Left ventricle myocardium inferior (tissue), 1 donor: ENCODE measurements around the gene TNS2. TPM values are rescaled to one million over a fixed set of nuclear protein-coding genes. Genes with fewer than 3 reads are reported as not detected.

ENCODE experiments used
- DNase-seq: peaks from one replicate; pipeline ENCODE4 v3.0.0-alpha.2; 2020
- H3K27ac ChIP-seq: fragments of 200-600 bp; replicated peaks from 2 replicates; pipeline ENCODE4 v1.8.0; 2021
- H3K27me3 ChIP-seq: fragments of 200-600 bp; 2 replicates; pipeline ENCODE4 v1.8.0; 2021; ENCODE audit warnings: low read depth
- H3K36me3 ChIP-seq: fragments of 200-600 bp; 2 replicates; pipeline ENCODE4 v1.8.0; 2021
- H3K4me1 ChIP-seq: fragments of 200-600 bp; 2 replicates; pipeline ENCODE4 v1.8.0; 2021
- H3K4me3 ChIP-seq: fragments of 200-600 bp; 2 replicates; pipeline ENCODE4 v1.8.0; 2021; ENCODE audit warnings: mild to moderate bottlenecking, moderate library complexity
- H3K9me3 ChIP-seq: fragments of 200-600 bp; replicated peaks from 2 replicates; pipeline ENCODE4 v1.8.0; 2021
- CTCF ChIP-seq: fragments of 200-600 bp; IDR thresholded peaks from 2 replicates; pipeline ENCODE4 v1.8.0; 2021; ENCODE audit warnings: antibody characterized with exemption, mild to moderate bottlenecking, borderline replicate concordance
- intact Hi-C: fragments of 100-400 bp; cut with micrococcal nuclease; formaldehyde crosslinking; loops from one replicate; pipeline ENCODE4 v1.11.0; 2022
- total RNA-seq: library from RNA; stranded (reverse); fragmentation: NEBNext Ultra II Directional; extraction: Animal tissue kit (Norgen Biotek cat#: 25700); gene quantifications from one replicate; pipeline ENCODE4 v1.2.1, GENCODE V29; 2021
- donor health status: DM: no; HTN: yes; CAD: no; lungs with severe emphysema.

Gene TNS2
- total RNA-seq, 1 donor from 2014 or later: 109 TPM

GRCh38 chr12:53061404-53062010, 11.6 kb downstream of the TNS2 start:
- DNase-seq: no peak
- intact Hi-C loops: no loop called here
- peaks cover 99% of the 10 kb centered on the region for H3K4me1 ChIP-seq
- H3K9me3 ChIP-seq: no peaks in the 10 kb centered on the region
- peak overlapping the region; percentile 100 for H3K27ac ChIP-seq
- no peak for TF ChIP-seq CTCF
- H3K27me3 ChIP-seq: no peaks in the 10 kb centered on the region
- peaks cover 84% of the 10 kb centered on the region for H3K36me3 ChIP-seq
- peak overlapping the region; percentile 7 for H3K4me3 ChIP-seq

- H3K9me3 ChIP-seq: no peaks in the 10 kb centered on the region
- peaks cover 99% of the 10 kb centered on the region for H3K4me1 ChIP-seq
- H3K4me3 ChIP-seq: peak overlapping the region; percentile 7
- H3K36me3 ChIP-seq: peaks cover 80% of the 10 kb centered on the region
- no peaks in the 10 kb centered on the region for H3K27me3 ChIP-seq
- no peak for DNase-seq
- TF ChIP-seq CTCF: no peak
- intact Hi-C loops: no loop called here
- peak overlapping the region; percentile 100 for H3K27ac ChIP-seq
Measured at GRCh38 chr12:53062011-53062961, 12.4 kb downstream of the TNS2 start.

- H3K4me1 ChIP-seq: peaks cover 99% of the 10 kb centered on the region
- H3K27me3 ChIP-seq: no peaks in the 10 kb centered on the region
- TF ChIP-seq CTCF: no peak
- no peaks in the 10 kb centered on the region for H3K9me3 ChIP-seq
- peak overlapping the region; percentile 100 for H3K27ac ChIP-seq
- peaks cover 79% of the 10 kb centered on the region for H3K36me3 ChIP-seq
- no peak overlapping the region for H3K4me3 ChIP-seq
- DNase-seq: no peak
- intact Hi-C loops: no loop called here
Measured at GRCh38 chr12:53062977-53063707, 13.3 kb downstream of the TNS2 start.

- Histone ChIP-seq H3K36me3 (peaks cover 73% of the 10 kb centered on the region), H3K27me3 (no peaks in the 10 kb centered on the region), H3K9me3 (no peaks in the 10 kb centered on the region), H3K4me1 (peaks cover 100% of the 10 kb centered on the region), H3K27ac (peak overlapping the region; percentile 100), H3K4me3 (peak overlapping the region; percentile 25)
- intact Hi-C loops: no loop called here
- no peak for TF ChIP-seq CTCF
- DNase-seq: peak; percentile 60
Measured at GRCh38 chr12:53063708-53064612, 14.1 kb downstream of the TNS2 start.
